ENCODE results near the gene ETNK2.

GRCh38 chr1:204199579-204199978, 47.7 kb upstream of the ETNK2 start:
- TF ChIP-seq CTCF (conservative IDR thresholded peaks at IDR 0.05; ENCODE audit: low read length) (no peak), EZH2phosphoT487 (IDR thresholded peaks at IDR 0.05; ENCODE audit: borderline replicate concordance, low read depth, low read length) (no peak)

All from OCI-LY7 (cell line).